ENCODE results near the gene RERE. TPM values are rescaled to one million over a fixed set of nuclear protein-coding genes. Genes with fewer than 3 reads are reported as not detected.

Gene RERE
- total and polyA plus RNA-seq, 2 experiments from 2014 or later, result 39.8 to 62.8 TPM

GRCh38 chr1:8520483-8520966 lies 296.9 kb downstream of the RERE start:
- H3K4me2 ChIP-seq, result peak overlapping the region; percentile 34
- DNase-seq (ENCODE audit: low spot score), result peak; percentile 28

GRCh38 chr1:8519167-8519566 lies 298.3 kb downstream of the RERE start:
- Histone ChIP-seq H3K9me3 (ENCODE audit: low read depth) (no peaks in the 10 kb centered on the region), H4K20me1 (ENCODE audit: insufficient read depth, poor library complexity, severe bottlenecking) (no peaks in the 10 kb centered on the region), H3K4me3 (no peak overlapping the region), H3K79me2 (peaks cover 81% of the 10 kb centered on the region), H3K9me2 (replicated peaks; ENCODE audit: insufficient read depth) (no peaks in the 10 kb centered on the region), H3K4me2 (no peak overlapping the region), H2AFZ (no peak overlapping the region), H3K27me3 (no peaks in the 10 kb centered on the region), H3K27ac (no peak overlapping the region), H3K4me1 (ENCODE audit: insufficient read depth) (peaks cover 32% of the 10 kb centered on the region), H3K36me3 (replicated peaks; ENCODE audit: insufficient read depth, low read depth) (no peaks in the 10 kb centered on the region)
- WGBS (ENCODE audit: low lambda C conversion rate, missing lambda C conversion rate), result 100% methylated on average over 1 of the region's 1 CpG
- no peak for DNase-seq (ENCODE audit: low spot score)
- TF ChIP-seq CTCF (IDR thresholded peaks at IDR 0.05; ENCODE audit: poor library complexity) (no peak), EZH2phosphoT487 (IDR thresholded peaks at IDR 0.05; ENCODE audit: low read depth, severe bottlenecking, unreplicated experiment) (no peak), EZH2 (IDR thresholded peaks at IDR 0.05; ENCODE audit: borderline replicate concordance) (no peak)

More at GRCh38 chr1:8520483-8520966, 296.9 kb downstream of the RERE start:
- H3K36me3 ChIP-seq (replicated peaks; ENCODE audit: insufficient read depth, low read depth), result no peaks in the 10 kb centered on the region
- H3K4me1 ChIP-seq (ENCODE audit: insufficient read depth), result peaks cover 46% of the 10 kb centered on the region
- no peaks in the 10 kb centered on the region for H4K20me1 ChIP-seq (ENCODE audit: insufficient read depth, poor library complexity, severe bottlenecking)
- H3K27ac ChIP-seq, result peak overlapping the region; percentile 84
- H3K79me2 ChIP-seq, result peaks cover 76% of the 10 kb centered on the region
- WGBS (ENCODE audit: low lambda C conversion rate, missing lambda C conversion rate), result 33% methylated on average over 6 of the region's 6 CpGs
- H3K27me3 ChIP-seq, result no peaks in the 10 kb centered on the region
- H3K9me3 ChIP-seq (ENCODE audit: low read depth), result no peaks in the 10 kb centered on the region
- no peak for TF ChIP-seq EZH2 (IDR thresholded peaks at IDR 0.05; ENCODE audit: borderline replicate concordance)
- TF ChIP-seq CTCF (IDR thresholded peaks at IDR 0.05; ENCODE audit: poor library complexity), result no peak
- no peak for TF ChIP-seq EZH2phosphoT487 (IDR thresholded peaks at IDR 0.05; ENCODE audit: low read depth, severe bottlenecking, unreplicated experiment)
- no peaks in the 10 kb centered on the region for H3K9me2 ChIP-seq (replicated peaks; ENCODE audit: insufficient read depth)
- no peak overlapping the region for H2AFZ ChIP-seq
- no peak overlapping the region for H3K4me3 ChIP-seq

- TF ChIP-seq CTCF (IDR thresholded peaks at IDR 0.05; ENCODE audit: poor library complexity), result no peak
- TF ChIP-seq EZH2phosphoT487 (IDR thresholded peaks at IDR 0.05; ENCODE audit: low read depth, severe bottlenecking, unreplicated experiment), result no peak
- TF ChIP-seq EZH2 (IDR thresholded peaks at IDR 0.05; ENCODE audit: borderline replicate concordance), result no peak
- WGBS (ENCODE audit: low lambda C conversion rate, missing lambda C conversion rate), result 75% methylated on average over 3 of the region's 3 CpGs
- Histone ChIP-seq H3K4me2 (peak overlapping the region; percentile 2), H3K9me2 (replicated peaks; ENCODE audit: insufficient read depth) (no peaks in the 10 kb centered on the region), H3K27me3 (no peaks in the 10 kb centered on the region), H3K4me3 (no peak overlapping the region), H3K4me1 (ENCODE audit: insufficient read depth) (peaks cover 31% of the 10 kb centered on the region), H3K27ac (peak overlapping the region; percentile 52), H4K20me1 (ENCODE audit: insufficient read depth, poor library complexity, severe bottlenecking) (no peaks in the 10 kb centered on the region), H2AFZ (no peak overlapping the region), H3K9me3 (ENCODE audit: low read depth) (no peaks in the 10 kb centered on the region), H3K79me2 (peaks cover 81% of the 10 kb centered on the region), H3K36me3 (replicated peaks; ENCODE audit: insufficient read depth, low read depth) (no peaks in the 10 kb centered on the region)
- DNase-seq (ENCODE audit: low spot score), result no peak
Measured at GRCh38 chr1:8518490-8518801, 299.0 kb downstream of the RERE start.

All from hepatocyte (in vitro differentiated cells).